ENCODE measurements around the gene FBXO27. TPM values are rescaled to one million over a fixed set of nuclear protein-coding genes. Genes with fewer than 3 reads are reported as not detected.

Gene FBXO27
- total RNA-seq, 1 experiment from 2014 or later = 18.9 TPM

DNA sequence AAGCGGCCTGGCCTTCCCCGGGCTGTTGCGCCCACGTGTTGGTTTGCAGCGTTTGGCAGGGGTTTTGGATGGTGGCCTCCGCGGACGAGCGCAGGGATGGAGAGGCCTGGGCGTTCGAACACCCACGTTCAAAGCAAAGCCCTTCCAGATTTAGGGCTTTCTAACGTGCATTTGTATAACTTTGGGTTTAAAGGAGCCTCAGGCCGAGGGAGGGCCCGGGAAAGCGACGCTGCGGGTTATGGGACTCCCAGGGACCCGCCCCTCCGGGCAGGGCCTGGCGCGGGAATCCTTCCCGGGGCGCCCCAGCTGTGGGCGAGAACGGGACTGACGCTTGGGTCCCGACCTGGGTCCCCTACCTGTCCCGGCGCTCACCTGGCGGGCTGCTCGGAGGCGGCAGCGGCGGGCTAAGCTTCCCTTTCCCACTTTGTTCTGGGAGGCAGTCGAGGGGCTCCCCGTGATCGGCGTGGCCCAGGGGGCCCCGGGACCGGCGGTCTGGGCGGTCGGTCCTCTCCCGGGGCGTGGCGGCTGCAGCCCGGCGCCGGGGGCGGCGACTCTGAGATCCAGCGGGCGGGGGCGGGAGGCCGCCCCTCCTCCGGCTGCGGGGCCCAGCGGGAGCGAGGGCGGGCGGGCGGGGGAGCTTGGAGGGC, 57.0 kb downstream of the FBXO27 start, which contains the start of gene FBXO17 (continued):
- TF ChIP-seq, protein P1, sequence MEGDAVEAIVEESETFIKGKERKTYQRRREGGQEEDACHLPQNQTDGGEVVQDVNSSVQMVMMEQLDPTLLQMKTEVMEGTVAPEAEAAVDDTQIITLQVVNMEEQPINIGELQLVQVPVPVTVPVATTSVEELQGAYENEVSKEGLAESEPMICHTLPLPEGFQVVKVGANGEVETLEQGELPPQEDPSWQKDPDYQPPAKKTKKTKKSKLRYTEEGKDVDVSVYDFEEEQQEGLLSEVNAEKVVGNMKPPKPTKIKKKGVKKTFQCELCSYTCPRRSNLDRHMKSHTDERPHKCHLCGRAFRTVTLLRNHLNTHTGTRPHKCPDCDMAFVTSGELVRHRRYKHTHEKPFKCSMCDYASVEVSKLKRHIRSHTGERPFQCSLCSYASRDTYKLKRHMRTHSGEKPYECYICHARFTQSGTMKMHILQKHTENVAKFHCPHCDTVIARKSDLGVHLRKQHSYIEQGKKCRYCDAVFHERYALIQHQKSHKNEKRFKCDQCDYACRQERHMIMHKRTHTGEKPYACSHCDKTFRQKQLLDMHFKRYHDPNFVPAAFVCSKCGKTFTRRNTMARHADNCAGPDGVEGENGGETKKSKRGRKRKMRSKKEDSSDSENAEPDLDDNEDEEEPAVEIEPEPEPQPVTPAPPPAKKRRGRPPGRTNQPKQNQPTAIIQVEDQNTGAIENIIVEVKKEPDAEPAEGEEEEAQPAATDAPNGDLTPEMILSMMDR (IDR thresholded peaks at IDR 0.05) = no peak
- TF ChIP-seq ATF1 (CRISPR knock-in tag; IDR thresholded peaks at IDR 0.05) (no peak), NR3C1 (CRISPR knock-in tag; conservative IDR thresholded peaks at IDR 0.05; ENCODE audit: low read depth) (no peak), FOXP1 (CRISPR knock-in tag; IDR thresholded peaks at IDR 0.05; ENCODE audit: borderline replicate concordance) (peak; percentile 66; the same call in 1 of the 2 replicates), ZNF219 (CRISPR knock-in tag; IDR thresholded peaks at IDR 0.05; ENCODE audit: borderline replicate concordance) (no peak), IRF2 (CRISPR knock-in tag; IDR thresholded peaks at IDR 0.05; ENCODE audit: borderline replicate concordance, low read depth) (no peak), GABPB1 (CRISPR knock-in tag; IDR thresholded peaks at IDR 0.05) (no peak), EMX1 (CRISPR knock-in tag; IDR thresholded peaks at IDR 0.05) (no peak), SOX15 (CRISPR knock-in tag; IDR thresholded peaks at IDR 0.05) (no peak), ZBTB21 (CRISPR knock-in tag; IDR thresholded peaks at IDR 0.05; ENCODE audit: borderline replicate concordance) (no peak)
- TF ChIP-seq, protein P2, sequence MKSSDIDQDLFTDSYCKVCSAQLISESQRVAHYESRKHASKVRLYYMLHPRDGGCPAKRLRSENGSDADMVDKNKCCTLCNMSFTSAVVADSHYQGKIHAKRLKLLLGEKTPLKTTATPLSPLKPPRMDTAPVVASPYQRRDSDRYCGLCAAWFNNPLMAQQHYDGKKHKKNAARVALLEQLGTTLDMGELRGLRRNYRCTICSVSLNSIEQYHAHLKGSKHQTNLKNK (CRISPR knock-in tag; IDR thresholded peaks at IDR 0.05) = no peak
- TF ChIP-seq, protein P3, sequence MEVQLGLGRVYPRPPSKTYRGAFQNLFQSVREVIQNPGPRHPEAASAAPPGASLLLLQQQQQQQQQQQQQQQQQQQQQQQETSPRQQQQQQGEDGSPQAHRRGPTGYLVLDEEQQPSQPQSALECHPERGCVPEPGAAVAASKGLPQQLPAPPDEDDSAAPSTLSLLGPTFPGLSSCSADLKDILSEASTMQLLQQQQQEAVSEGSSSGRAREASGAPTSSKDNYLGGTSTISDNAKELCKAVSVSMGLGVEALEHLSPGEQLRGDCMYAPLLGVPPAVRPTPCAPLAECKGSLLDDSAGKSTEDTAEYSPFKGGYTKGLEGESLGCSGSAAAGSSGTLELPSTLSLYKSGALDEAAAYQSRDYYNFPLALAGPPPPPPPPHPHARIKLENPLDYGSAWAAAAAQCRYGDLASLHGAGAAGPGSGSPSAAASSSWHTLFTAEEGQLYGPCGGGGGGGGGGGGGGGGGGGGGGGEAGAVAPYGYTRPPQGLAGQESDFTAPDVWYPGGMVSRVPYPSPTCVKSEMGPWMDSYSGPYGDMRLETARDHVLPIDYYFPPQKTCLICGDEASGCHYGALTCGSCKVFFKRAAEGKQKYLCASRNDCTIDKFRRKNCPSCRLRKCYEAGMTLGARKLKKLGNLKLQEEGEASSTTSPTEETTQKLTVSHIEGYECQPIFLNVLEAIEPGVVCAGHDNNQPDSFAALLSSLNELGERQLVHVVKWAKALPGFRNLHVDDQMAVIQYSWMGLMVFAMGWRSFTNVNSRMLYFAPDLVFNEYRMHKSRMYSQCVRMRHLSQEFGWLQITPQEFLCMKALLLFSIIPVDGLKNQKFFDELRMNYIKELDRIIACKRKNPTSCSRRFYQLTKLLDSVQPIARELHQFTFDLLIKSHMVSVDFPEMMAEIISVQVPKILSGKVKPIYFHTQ (CRISPR knock-in tag; IDR thresholded peaks at IDR 0.05) = no peak
- TF ChIP-seq, protein P4, sequence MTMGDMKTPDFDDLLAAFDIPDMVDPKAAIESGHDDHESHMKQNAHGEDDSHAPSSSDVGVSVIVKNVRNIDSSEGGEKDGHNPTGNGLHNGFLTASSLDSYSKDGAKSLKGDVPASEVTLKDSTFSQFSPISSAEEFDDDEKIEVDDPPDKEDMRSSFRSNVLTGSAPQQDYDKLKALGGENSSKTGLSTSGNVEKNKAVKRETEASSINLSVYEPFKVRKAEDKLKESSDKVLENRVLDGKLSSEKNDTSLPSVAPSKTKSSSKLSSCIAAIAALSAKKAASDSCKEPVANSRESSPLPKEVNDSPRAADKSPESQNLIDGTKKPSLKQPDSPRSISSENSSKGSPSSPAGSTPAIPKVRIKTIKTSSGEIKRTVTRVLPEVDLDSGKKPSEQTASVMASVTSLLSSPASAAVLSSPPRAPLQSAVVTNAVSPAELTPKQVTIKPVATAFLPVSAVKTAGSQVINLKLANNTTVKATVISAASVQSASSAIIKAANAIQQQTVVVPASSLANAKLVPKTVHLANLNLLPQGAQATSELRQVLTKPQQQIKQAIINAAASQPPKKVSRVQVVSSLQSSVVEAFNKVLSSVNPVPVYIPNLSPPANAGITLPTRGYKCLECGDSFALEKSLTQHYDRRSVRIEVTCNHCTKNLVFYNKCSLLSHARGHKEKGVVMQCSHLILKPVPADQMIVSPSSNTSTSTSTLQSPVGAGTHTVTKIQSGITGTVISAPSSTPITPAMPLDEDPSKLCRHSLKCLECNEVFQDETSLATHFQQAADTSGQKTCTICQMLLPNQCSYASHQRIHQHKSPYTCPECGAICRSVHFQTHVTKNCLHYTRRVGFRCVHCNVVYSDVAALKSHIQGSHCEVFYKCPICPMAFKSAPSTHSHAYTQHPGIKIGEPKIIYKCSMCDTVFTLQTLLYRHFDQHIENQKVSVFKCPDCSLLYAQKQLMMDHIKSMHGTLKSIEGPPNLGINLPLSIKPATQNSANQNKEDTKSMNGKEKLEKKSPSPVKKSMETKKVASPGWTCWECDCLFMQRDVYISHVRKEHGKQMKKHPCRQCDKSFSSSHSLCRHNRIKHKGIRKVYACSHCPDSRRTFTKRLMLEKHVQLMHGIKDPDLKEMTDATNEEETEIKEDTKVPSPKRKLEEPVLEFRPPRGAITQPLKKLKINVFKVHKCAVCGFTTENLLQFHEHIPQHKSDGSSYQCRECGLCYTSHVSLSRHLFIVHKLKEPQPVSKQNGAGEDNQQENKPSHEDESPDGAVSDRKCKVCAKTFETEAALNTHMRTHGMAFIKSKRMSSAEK (CRISPR knock-in tag; IDR thresholded peaks at IDR 0.05; ENCODE audit: borderline replicate concordance) = no peak
- TF ChIP-seq, protein P5, sequence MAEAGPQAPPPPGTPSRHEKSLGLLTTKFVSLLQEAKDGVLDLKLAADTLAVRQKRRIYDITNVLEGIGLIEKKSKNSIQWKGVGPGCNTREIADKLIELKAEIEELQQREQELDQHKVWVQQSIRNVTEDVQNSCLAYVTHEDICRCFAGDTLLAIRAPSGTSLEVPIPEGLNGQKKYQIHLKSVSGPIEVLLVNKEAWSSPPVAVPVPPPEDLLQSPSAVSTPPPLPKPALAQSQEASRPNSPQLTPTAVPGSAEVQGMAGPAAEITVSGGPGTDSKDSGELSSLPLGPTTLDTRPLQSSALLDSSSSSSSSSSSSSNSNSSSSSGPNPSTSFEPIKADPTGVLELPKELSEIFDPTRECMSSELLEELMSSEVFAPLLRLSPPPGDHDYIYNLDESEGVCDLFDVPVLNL (CRISPR knock-in tag; IDR thresholded peaks at IDR 0.05; ENCODE audit: borderline replicate concordance, low read depth) = peak; percentile 39; the same call in 1 of the 2 replicates
- TF ChIP-seq, protein P6, sequence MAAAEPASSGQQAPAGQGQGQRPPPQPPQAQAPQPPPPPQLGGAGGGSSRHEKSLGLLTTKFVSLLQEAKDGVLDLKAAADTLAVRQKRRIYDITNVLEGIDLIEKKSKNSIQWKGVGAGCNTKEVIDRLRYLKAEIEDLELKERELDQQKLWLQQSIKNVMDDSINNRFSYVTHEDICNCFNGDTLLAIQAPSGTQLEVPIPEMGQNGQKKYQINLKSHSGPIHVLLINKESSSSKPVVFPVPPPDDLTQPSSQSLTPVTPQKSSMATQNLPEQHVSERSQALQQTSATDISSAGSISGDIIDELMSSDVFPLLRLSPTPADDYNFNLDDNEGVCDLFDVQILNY (CRISPR knock-in tag; IDR thresholded peaks at IDR 0.05) = peak; percentile 3; the same call in 1 of the 2 replicates
- TF ChIP-seq, protein P7, sequence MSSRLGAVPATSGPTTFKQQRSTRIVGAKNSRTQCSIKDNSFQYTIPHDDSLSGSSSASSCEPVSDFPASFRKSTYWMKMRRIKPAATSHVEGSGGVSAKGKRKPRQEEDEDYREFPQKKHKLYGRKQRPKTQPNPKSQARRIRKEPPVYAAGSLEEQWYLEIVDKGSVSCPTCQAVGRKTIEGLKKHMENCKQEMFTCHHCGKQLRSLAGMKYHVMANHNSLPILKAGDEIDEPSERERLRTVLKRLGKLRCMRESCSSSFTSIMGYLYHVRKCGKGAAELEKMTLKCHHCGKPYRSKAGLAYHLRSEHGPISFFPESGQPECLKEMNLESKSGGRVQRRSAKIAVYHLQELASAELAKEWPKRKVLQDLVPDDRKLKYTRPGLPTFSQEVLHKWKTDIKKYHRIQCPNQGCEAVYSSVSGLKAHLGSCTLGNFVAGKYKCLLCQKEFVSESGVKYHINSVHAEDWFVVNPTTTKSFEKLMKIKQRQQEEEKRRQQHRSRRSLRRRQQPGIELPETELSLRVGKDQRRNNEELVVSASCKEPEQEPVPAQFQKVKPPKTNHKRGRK (CRISPR knock-in tag; IDR thresholded peaks at IDR 0.05; ENCODE audit: borderline replicate concordance) = no peak
- TF ChIP-seq, protein P8, sequence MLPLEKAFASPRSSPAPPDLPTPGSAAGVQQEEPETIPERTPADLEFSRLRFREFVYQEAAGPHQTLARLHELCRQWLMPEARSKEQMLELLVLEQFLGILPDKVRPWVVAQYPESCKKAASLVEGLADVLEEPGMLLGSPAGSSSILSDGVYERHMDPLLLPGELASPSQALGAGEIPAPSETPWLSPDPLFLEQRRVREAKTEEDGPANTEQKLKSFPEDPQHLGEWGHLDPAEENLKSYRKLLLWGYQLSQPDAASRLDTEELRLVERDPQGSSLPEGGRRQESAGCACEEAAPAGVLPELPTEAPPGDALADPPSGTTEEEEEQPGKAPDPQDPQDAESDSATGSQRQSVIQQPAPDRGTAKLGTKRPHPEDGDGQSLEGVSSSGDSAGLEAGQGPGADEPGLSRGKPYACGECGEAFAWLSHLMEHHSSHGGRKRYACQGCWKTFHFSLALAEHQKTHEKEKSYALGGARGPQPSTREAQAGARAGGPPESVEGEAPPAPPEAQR (CRISPR knock-in tag; IDR thresholded peaks at IDR 0.05) = no peak
- TF ChIP-seq, protein P9, sequence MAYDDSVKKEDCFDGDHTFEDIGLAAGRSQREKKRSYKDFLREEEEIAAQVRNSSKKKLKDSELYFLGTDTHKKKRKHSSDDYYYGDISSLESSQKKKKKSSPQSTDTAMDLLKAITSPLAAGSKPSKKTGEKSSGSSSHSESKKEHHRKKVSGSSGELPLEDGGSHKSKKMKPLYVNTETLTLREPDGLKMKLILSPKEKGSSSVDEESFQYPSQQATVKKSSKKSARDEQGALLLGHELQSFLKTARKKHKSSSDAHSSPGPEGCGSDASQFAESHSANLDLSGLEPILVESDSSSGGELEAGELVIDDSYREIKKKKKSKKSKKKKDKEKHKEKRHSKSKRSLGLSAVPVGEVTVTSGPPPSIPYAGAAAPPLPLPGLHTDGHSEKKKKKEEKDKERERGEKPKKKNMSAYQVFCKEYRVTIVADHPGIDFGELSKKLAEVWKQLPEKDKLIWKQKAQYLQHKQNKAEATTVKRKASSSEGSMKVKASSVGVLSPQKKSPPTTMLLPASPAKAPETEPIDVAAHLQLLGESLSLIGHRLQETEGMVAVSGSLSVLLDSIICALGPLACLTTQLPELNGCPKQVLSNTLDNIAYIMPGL (CRISPR knock-in tag; IDR thresholded peaks at IDR 0.05) = no peak
- TF ChIP-seq, protein P10, sequence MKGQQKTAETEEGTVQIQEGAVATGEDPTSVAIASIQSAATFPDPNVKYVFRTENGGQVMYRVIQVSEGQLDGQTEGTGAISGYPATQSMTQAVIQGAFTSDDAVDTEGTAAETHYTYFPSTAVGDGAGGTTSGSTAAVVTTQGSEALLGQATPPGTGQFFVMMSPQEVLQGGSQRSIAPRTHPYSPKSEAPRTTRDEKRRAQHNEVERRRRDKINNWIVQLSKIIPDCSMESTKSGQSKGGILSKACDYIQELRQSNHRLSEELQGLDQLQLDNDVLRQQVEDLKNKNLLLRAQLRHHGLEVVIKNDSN (CRISPR knock-in tag; IDR thresholded peaks at IDR 0.05) = peak; percentile 52; the same call in 1 of the 2 replicates
- TF ChIP-seq, protein P11, sequence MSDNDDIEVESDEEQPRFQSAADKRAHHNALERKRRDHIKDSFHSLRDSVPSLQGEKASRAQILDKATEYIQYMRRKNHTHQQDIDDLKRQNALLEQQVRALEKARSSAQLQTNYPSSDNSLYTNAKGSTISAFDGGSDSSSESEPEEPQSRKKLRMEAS (CRISPR knock-in tag; IDR thresholded peaks at IDR 0.05) = peak; percentile 84
